Astrocyte of the spinal cord (primary cell): ENCODE measurements around the gene POPDC2.

Source experiments
- DNase-seq: peaks from one replicate; pipeline ENCODE4 v3.0.0; 2011; ENCODE audit warnings: low read depth, low spot score
- H3K4me3 ChIP-seq: 2 replicates; pipeline ENCODE4 v1.5.1; 2011; ENCODE audit warnings: low read depth, mild to moderate bottlenecking, low read length, moderate library complexity
- CTCF ChIP-seq: IDR thresholded peaks from 2 replicates; pipeline ENCODE4 v1.5.1; 2012; ENCODE audit warnings: low read depth, mild to moderate bottlenecking, low read length, inconsistent platforms
- in situ Hi-C: cut with HindIII; loops from 2 replicates; pipeline ENCODE4 v1.10.0; 2017; ENCODE audit warnings: low sequenced_read_pairs

The POPDC2 gene

GRCh38 chr3:119632829-119633228 lies 27.6 kb downstream of the POPDC2 start:
- in situ Hi-C loops: no loop called here
- no peak for TF ChIP-seq CTCF
- no peak for DNase-seq
- no peak overlapping the region for H3K4me3 ChIP-seq

- in situ Hi-C loops: no loop called here
- H3K4me3 ChIP-seq: no peak overlapping the region
- DNase-seq: no peak
- no peak for TF ChIP-seq CTCF
These were observed 28.2 kb downstream of the POPDC2 start for GRCh38 chr3:119632216-119632615.

- no peak for DNase-seq
- no peak overlapping the region for H3K4me3 ChIP-seq
- no peak for TF ChIP-seq CTCF
- in situ Hi-C loops: no loop called here
These were observed 28.9 kb downstream of the POPDC2 start for GRCh38 chr3:119631516-119631915.

GRCh38 chr3:119630880-119631329 lies 29.5 kb downstream of the POPDC2 start:
- no peak overlapping the region for H3K4me3 ChIP-seq
- in situ Hi-C loops: no loop called here
- DNase-seq: no peak
- TF ChIP-seq CTCF: no peak

- DNase-seq: peak; percentile 46
- no peak for TF ChIP-seq CTCF
- in situ Hi-C loops: no loop called here
- no peak overlapping the region for H3K4me3 ChIP-seq
These were observed 30.1 kb downstream of the POPDC2 start for GRCh38 chr3:119630128-119630879.

- no peak for TF ChIP-seq CTCF
- no peak overlapping the region for H3K4me3 ChIP-seq
- DNase-seq: peak; percentile 29
- in situ Hi-C loops: no loop called here
These were observed 31.5 kb downstream of the POPDC2 start for GRCh38 chr3:119628816-119629445.
